ENCODE measurements around the gene CCDC122.

DNA sequence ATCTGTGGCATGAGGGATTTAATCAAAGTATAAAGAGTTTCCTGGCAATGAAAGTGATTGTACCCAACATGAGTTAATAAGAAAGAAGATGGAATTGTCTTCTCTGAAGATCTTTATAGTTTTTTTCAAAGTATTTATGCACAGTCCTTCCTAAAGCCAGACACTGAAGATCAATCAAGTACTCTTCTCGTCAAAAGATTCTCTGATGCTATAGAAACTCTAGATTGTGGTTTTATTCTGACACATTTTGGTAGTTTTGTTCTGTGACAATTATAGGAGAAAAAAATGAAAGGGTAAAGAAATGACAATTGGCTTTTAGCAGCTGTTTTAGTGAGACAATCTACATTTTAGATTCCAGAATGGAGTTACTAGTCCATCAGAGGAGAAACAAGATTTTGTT, 82.4 kb downstream of the CCDC122 start:
- no peak for TF ChIP-seq CTCF (IDR thresholded peaks at IDR 0.05)
- no peak for TF ChIP-seq POLR2A (IDR thresholded peaks at IDR 0.05)

Data from body of pancreas (tissue), 4 donors.